GM12873 (cell line): ENCODE measurements around the gene SLC16A8.
A peak's percentile ranks its signal among the peaks of the same experiment; 100 is the strongest.

ENCODE experiments used
- CTCF ChIP-seq: IDR thresholded peaks from 2 replicates; pipeline ENCODE4 v1.5.1; 2012; ENCODE audit warnings: low read depth, mild to moderate bottlenecking, moderate library complexity, low read length, control low read depth; ENCODE audit not compliant: insufficient read depth; ENCODE audit errors: missing control alignments

The SLC16A8 gene

GRCh38 chr22:38051900-38052862 lies 31.8 kb downstream of the SLC16A8 start:
- TF ChIP-seq CTCF = peak; percentile 84

- peak; percentile 11 for TF ChIP-seq CTCF
Observed at GRCh38 chr22:38051261-38051660, 32.7 kb downstream of the SLC16A8 start.

- TF ChIP-seq CTCF = no peak
Observed at GRCh38 chr22:38050720-38051119, 33.3 kb downstream of the SLC16A8 start.

GRCh38 chr22:38049812-38050619 lies 34.0 kb downstream of the SLC16A8 start:
- no peak for TF ChIP-seq CTCF

- no peak for TF ChIP-seq CTCF
Observed at GRCh38 chr22:38046070-38046748, 37.8 kb downstream of the SLC16A8 start.

- no peak for TF ChIP-seq CTCF
Observed at GRCh38 chr22:38043151-38044039, 40.6 kb downstream of the SLC16A8 start.
